T1000 (cell line): Measurements from ENCODE around the gene RNF149.
A peak's percentile ranks its signal among the peaks of the same experiment; 100 is the strongest.
"Not testable (repeated sequence)": the region's sequence is repeated elsewhere in the genome, so short reads cannot be mapped to it uniquely, and the experiment has no call there.

ENCODE experiments used
- DNase-seq: peaks from one replicate; lab custom pipeline; 2025; ENCODE audit warnings: mixed read lengths; lab: John Stamatoyannopoulos, UW

RNF149 gene

DNA sequence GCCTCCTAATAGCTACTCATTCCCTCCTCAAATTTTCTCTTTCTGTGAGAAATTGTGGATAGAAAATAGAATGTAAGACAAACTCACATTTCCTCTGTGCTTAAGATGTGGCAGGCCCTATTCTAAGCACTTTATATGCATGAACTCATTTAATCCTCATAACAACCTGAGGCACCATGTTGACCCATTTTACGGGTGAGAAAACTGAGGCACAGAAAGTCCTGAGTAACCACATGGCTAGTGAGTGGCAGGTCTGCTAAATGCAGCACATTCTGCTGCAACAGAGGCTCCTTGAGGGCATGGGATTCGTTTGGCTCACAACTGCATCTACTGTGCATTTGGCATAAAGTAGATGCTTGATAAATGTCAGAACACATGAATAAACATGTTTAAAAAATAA, 22.7 kb upstream of the RNF149 start:
- no peak for DNase-seq

DNA sequence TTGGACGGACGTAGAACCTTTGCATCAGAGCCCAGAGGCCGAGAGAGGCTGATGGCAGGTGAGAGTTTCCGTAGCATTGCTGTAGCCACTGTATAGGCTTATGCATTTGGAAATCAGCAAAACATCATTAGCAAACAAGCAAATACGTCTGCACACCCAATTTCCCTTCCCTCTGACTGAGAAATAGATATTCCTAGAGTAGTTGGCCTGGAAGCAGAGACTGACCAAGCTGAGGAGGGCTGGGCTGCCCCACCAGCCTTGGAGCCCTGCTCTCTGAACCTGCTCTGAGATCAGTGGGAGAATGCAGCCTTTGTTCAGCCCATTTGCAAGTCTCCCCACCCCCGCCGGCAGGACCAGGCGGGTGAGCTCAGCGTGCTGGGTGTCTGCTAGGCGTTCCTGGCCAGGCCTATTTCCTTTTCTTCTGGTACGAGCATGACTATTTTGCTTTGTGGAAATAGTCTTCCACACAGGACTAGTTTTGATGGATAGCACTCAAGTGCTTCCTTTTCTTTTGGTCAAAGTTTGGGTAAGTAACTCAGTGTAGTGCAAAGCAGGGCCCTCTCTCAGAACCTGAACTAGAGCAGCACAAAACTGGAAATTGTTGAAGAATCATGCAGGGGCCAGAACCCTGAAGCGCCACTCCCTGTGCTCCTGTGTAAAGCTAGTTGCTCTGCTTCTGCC, 21.9 kb upstream of the RNF149 start:
- no peak for DNase-seq

DNA sequence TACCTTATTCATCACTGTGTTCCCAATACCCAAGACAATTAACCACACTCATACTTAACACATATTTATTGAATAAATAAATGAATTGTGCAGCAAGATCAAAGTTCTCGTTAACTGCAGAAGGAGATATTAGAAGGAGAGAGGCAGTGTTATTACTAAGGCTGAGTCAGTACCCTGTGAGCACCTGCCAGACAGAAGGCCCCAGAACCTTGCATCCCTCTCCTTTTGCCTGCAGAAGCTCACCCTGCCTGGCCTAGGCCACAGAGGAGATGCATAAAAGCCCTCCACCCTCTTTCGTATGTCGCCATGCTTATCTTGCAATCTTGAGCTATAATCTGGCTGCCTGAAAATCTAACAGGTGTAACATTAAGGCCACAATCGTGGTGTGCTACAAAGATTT, 20.5 kb upstream of the RNF149 start:
- no peak for DNase-seq

DNA sequence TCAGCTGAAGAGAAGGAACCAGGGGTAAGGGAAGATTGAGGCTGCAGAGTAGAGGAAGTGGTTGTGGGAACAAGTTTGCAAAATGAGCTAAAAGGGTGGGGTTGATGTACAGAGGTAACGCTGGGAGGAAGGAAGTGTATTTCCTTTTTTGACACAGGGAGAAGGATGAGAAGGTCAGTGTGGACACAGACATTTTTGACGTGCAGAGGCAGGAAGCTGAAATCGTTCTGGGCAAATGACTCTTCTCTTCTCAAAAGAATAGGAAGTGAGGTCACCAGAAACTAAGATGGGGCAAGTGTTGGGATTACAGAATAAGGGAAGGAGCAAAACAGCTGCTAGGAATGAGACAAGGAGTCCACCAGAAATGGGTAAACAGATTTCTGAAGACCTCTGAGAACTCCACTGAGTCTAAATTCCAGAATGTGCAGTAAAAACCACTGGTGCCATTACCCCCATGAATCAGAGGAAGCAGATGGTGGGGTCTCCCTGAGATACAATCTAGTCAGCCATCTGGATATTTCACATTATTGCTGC, 20.0 kb upstream of the RNF149 start:
- DNase-seq = no peak

DNA sequence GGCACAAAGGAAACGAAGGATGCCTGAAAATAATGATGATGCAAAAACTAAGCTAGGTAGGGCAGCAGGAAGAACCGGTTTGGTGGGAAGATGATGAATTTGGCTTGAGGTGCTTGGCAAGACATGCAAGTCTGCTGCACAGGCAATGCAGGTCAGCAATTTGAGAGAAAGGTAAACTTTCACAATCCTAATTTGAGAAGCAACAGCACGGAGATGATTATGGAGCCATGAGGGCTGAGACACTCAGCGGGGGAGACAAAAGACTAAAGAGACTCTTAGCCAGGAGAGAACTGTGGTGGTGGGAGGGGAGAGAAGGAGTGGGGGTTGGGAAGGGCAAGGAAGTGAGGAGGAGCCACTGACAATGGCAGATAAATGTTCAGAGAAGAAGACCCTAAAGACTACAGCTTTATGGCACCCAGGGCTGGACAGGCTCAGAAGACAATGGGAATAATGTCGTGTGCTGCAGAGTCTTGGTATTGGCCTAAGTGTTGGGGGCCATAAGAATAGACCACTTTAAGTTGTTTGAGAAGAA, 19.4 kb upstream of the RNF149 start:
- DNase-seq = no peak

DNA sequence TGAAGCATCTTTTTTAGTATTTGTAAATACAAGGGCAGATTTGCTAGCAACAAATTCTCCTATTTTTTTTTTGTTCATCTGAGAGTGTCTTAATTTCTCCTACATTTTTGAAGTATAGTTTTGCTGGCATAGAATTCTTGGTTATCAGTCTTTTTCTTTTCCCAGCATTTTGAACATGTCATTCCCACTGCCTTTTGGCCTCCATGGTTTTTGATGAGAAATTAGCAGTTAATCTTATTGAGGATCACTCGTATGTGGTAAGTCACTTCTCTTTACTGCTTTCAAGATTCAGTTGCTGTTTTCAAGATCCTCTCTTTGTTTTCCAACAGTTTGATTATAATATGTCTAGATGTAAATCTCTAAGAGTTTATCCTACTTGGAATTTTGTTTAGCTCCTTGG, 16.9 kb upstream of the RNF149 start:
- DNase-seq = no peak

DNA sequence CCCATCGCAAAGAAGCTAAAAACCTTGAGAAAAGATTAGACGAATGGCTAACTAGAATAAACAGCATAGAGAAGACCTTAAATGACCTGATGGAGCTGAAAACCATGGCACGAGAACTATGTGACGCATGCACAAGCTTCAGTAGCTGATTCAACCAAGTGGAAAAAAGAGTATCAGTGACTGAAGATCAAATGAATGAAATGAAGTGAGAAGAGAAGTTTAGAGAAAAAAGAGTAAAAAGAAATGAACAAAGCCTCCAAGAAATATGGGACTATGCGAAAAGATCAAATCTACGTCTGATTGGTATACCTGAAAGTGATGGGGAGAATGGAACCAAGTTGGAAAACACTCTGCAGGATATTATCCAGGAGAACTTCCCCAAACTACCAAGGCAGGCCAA, 8.1 kb upstream of the RNF149 start:
- DNase-seq = not testable (repeated sequence)

DNA sequence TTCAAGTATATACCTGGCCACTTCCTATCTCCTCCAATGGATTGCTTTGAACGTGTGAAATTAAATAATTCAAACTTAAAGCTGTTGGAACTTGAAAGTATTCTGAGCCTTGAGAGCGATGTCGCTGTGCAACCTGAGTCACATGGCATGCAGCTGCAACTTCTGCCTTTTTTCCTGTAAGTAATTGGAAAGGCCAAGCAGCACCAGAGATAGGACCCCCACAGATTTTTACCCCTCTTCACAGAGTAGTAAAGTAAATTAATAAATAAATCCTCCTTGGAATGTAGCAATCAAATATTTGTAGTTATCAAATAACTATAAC, 3.2 kb upstream of the RNF149 start:
- no peak for DNase-seq

DNA sequence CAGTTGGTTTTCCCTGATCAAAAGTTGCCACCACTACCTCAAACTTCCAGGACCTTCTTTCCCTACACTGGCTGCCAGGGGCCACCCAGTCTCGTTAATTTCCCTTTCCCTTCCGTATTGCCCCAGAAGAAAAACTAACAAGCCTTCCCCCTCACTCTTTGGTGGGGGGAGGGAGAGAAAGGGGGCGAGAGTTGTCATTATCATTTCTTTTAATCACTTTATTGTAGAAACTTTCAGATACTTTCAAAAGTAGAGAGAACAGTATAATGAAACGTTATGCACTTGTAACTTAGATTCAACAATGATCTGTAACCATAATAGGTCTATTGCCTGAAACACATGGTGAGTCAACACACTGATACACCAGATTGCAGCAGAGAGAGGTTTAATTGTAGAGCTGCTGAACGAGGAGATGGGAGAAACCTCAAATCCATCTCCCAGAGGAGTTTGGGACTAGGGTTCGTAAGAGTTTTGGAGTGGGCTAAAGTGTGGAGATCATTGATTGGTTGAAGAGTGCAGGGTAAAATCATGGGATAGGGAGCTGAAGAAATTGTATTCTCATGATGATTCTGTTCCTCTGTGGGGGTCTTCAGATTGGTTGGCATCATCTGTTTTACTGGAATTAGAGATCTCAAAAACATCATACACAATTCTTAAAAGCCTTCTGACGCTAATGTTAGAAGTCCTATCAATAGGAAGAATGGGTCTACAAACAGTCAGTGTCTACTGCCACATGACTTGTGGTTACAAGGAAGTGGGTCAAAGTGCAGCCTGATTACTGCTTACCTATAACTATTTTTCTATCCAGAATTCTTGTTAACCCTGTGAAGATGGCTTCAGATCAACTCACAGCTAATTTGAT, 2.6 kb upstream of the RNF149 start:
- no peak for DNase-seq

DNA sequence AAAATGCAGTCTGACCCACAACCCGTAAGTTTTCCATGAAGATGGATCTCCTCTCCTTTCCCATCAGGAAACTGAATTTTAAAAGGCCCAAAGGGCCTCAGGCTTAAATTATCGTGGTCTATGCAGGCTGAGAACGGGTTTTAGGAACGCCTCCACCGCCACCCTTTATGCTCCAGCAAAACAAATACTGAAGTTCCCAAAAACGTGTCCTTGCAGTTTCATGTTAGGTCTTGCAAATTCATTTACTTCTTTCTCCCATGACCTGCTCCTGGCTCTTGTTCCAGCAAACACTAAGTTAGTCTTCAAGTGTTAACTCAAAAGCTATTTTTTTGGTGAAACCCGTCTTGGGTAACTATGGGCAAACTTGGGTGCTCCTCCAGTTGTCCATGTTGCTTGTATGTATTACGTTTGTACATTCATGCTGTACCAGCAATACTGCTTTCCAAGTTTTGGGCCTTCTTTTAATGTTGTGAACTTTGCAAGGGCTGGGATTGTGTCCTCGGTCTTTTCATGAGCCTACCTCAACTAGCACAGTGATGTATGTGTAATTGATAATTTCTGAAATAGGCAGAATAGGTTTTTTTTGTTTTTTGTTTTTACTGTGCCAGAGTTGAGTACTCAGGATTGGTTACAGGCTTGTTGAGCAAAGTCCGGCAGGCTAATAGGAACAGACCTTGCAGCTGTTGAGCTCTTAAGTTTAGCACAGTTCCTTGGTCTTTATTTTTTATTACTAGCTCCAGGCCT, 1.8 kb upstream of the RNF149 start:
- no peak for DNase-seq

DNA sequence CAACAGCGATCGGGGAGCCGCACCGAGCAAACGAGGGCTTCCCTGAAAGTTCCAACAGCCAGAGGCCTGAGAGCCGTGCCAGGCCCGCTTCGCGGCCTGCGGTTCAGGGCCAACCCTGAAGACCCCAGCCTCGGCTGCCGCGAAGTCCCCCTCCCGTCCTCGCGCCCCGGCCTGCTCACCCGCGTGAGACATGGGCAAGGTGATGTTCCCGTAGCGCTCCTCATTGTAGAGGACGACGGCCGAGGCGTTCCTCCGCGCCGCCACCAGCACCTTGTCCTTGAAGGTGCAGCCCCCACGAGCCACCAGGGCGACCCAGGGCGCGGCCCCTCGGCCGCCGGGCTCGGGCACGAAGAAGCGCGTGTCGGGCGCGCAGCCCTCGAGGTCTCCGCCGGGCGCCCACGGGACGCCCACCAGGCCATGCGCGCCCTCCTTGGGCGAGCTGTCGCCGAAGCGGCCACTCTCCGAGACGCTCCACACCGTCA, 510 bp downstream of the RNF149 start:
- DNase-seq = peak; percentile 7

DNA sequence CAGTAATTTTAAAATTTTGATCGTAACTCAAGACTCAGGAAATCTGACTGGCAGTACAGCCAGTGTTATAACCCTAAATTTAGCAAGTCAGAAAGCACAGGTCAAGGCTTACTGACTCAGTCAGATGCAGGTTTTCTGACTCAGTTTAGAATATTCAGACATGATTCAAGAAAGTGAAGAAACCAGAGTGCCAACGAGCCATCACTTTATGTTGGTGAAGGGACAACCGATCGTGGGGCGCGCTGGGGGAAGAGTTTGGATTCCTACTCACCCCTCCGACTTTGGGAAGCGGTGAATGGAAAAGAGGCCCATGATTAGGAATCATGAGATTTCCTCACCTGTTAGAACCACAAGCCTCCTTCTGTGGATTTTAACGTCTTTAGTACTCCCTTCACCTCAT, 998 bp downstream of the RNF149 start:
- no peak for DNase-seq

DNA sequence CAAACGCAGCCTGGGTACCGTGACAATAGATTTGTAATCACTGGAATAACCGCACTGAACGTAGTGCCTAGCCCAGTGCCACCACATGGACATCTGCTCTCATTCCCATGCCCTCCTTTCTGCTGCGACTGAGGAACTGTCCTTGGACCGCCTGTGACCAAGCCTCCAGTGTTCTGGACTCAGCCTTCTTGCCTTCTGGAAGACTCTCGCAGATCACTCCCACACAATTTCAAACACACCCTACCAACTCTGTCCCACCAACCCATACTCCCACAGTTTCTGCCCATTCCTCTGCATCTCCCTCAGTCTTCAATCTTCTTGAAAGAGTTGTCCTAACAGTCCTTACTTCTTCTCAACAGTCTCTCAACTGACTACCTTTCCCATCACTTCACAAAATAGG, 2.1 kb downstream of the RNF149 start:
- DNase-seq = no peak

DNA sequence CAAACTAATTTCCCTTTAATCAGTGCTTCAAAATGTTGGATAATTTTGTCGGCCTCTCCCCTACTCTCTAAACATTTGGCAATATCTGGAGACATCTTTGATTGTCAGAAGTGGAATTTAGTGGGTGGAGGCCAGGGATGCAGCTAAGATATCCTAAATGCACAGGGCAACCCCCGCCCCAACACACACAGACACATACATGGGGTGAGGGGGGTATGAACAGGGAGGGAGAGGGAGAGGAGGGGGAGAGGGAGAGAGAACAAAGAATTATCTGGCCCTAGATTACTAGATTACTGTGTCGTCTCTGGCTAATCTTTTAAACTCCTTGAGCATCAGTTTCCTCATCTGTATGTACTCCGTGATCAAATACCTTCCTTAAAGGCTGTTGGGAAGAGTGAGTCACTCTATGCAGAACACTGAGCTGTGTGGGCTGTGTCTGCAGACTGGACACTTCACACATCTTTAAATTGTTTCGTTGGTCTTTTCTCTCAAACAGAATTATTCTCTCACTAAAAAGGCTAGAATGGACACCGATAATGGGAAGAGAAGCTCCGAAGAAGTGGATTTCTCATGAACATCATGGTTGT, 2.9 kb downstream of the RNF149 start:
- DNase-seq = no peak

DNA sequence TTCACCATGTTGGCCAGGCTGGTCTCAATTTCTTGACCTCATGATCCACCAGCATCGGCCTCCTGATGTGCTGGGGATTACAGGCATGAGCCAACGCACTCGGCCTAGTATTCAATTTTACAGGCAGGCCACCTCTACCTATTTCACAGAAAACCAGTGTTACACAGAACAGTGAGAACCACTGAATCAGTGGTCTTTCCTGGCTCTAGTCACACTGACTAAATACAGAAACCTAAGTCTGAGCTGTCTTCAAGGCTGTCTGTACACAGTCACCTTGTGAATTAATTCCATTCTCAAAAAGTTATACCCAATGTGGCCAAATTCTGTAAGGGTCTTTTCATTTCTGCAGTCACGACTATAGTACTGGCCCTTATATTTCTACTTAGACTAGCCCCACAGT, 3.5 kb downstream of the RNF149 start:
- no peak for DNase-seq

DNA sequence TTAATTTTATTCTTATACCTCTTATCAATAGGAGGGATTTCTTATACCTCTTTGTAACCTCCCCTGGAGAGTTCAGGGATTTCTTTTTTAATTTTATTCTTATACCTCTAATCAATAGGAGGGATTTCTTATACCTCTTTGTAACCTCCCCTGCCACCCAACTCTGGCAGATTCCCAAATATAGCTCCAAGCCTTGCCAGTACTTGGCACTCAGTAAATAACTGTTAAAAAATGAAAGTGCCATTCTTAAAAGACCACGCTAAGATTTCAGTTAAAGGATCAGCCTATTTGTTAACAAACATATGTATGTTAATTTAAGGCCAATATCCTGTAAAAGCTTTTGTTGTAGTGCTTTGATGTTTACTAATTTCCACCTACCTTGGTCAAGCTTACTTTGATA, 4.8 kb downstream of the RNF149 start:
- no peak for DNase-seq

DNA sequence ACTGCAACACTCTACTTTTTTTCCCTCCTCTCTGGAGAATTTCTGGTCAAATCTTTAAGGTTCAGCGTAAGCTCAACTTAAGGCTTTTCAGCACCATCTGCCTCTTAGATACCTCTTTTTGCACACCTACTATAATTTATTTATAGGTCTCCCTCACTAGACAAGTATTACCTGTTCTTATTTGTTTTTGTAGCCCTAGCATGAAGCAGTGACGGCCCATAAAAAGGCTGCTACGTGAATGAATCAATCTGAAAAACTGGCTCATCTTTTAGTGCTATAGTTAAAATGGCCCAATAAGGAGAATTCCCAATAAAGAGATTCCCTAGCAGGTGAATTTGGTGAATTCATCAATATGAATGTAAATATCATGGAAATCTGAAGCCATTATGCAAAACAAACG, 6.5 kb downstream of the RNF149 start:
- DNase-seq = no peak

DNA sequence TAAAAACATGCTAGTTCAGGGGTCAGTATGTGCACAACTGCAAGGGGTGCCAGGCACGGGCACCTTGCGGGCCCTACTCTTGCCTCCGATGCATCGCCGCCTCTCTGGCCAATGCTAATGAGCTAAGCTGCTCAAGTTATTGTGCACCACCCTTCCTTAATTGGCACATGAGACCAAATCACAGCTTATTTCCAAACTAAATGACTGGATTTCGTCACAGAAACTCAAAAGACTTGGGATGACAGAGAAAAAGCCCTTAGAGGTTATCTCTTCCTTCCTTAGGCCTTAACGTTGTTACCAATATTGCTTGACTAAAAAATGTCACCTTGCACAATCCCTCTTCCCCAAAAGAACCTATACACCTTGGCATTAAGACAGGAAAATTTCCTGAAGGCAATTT, 7.7 kb downstream of the RNF149 start:
- DNase-seq = no peak

DNA sequence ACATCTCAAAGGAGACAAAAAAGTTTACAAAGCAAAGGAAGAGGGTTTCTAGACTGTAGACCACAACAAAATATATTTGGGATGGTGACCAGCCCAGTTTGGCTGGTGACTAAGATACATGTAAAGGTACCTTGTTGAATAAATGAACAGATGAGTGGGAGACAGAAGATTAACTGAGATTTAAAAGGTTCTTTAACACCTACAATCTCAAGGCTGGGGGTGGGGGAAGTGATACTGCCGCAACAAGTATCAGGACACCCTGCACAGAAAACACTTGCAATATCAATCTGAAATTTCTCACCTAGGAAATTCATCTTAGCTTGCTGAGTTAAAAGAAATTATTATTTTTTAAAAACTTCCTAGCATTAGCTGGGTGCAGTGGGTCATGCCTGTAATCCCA, 8.3 kb downstream of the RNF149 start:
- DNase-seq = no peak

DNA sequence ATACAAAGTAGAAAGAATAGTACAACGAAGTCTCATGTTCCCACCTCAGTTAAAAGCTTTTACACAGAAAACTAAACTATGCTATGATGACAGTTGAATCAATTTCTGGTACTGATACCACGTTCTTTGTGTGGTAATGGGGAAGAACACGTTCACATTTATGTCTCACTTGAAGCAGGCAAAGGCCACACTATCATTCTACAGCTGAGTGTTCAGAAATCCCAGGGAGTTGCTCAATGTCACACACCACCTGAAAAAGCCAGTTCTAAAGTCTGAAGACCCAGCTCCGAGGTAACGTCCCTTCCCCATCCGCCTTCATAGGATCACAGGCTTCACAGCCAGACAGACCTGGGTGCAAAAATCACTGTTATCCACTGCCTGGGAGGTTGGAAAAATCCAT, 8.9 kb downstream of the RNF149 start:
- no peak for DNase-seq

DNA sequence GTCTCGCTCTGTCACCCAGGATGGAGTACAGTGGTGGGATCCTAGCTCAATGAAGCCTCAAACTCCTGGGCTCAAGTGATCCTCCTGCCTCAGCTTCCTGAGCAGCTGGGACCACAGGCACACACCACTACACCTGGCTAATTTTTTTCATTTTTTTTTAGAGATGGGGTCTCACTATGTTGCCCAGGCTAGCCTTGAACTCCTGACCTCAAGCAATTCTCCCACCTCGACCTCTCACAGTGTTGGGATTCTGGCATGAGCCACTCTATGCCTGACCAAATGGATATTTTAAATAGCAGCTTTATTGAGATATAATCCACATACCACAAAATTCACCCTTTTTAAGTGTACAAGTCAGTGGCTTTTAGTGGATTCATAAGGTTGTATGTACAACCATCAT, 11.1 kb downstream of the RNF149 start:
- no peak for DNase-seq

DNA sequence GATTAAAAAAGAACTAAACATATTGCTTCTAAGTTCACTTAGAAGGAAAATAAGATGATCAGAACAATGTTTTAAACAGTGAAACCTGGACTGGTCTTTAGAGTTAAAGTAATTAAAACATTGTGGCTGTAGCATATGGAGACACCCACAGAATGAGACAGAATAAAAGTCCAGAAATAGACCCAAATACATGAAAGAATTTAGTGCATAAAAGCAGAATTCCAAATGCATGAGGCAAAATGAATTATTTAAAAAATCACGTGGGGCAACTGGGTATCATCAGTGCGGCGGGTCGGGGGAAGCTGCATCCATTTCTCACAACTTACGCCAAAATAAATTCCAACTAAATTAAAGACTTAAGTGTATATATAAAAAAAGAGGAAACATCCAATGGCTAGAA, 12.1 kb downstream of the RNF149 start:
- no peak for DNase-seq
